CD14-positive monocyte (primary cell): Measurements from ENCODE around the gene CACNB2. TPM values are rescaled to one million over a fixed set of nuclear protein-coding genes. Genes with fewer than 3 reads are reported as not detected.

Source experiments
- DNase-seq, 3 donors: peaks; one replicate each; pipeline ENCODE4 v3.0.0-alpha.2; 2011 to 2022
- H2AFZ ChIP-seq: 2 replicates; pipeline ENCODE4 v1.6.0; 2012; ENCODE audit warnings: mild to moderate bottlenecking, low read depth, low read length, inconsistent platforms; ENCODE audit not compliant: insufficient read depth, poor library complexity, severe bottlenecking
- H3K27ac ChIP-seq, 2 donors: 1 replicate in 1 of 2; 2 replicates in 1 of 2; pipeline ENCODE4 v1.5.1; 2012 to 2013; ENCODE audit warnings: low read length in 2 of 2, control low read depth in 1 of 2, inconsistent platforms in 1 of 2, low read depth in 1 of 2, mild to moderate bottlenecking in 1 of 2
- H3K27me3 ChIP-seq, 2 donors: one replicate each; pipeline versions ENCODE4 v1.6.0 to v1.6.1; 2011 to 2013; ENCODE audit warnings: low read length in 2 of 2; ENCODE audit not compliant: control insufficient read depth in 2 of 2, insufficient read depth in 2 of 2
- H3K36me3 ChIP-seq, 2 donors: replicated peaks in 1 of 2; 1 replicate in 1 of 2; 2 replicates in 1 of 2; pipeline versions ENCODE4 v1.5.1 to v1.6.1; 2012 to 2013; ENCODE audit warnings: low read length in 2 of 2, control low read depth in 1 of 2, inconsistent platforms in 1 of 2, mild to moderate bottlenecking in 1 of 2; ENCODE audit not compliant: insufficient read depth in 2 of 2, control insufficient read depth in 1 of 2
- H3K4me1 ChIP-seq, 2 donors: 1 replicate in 1 of 2; 2 replicates in 1 of 2; pipeline versions ENCODE4 v1.5.1 to v1.6.1; 2012 to 2013; ENCODE audit warnings: low read length in 2 of 2, control low read depth in 1 of 2, inconsistent platforms in 1 of 2, mild to moderate bottlenecking in 1 of 2, moderate library complexity in 1 of 2; ENCODE audit not compliant: insufficient read depth in 2 of 2, control insufficient read depth in 1 of 2
- H3K4me2 ChIP-seq: replicated peaks from 2 replicates; pipeline ENCODE3; 2012; ENCODE audit warnings: low read length, moderate library complexity, mild to moderate bottlenecking; ENCODE audit not compliant: poor library complexity, severe bottlenecking; ENCODE audit errors: extremely low read depth
- H3K4me3 ChIP-seq, 3 experiments: fragments of 200-600 bp in 1 of 3; sonication (generic) in 1 of 3; replicated peaks in 1 of 3; 1 replicate in 2 of 3; 2 replicates in 1 of 3; pipeline ENCODE4 v1.5.1; 2011 to 2013; ENCODE audit warnings: low read length in 3 of 3, mild to moderate bottlenecking in 3 of 3, control low read depth in 2 of 3, low read depth in 2 of 3, inconsistent platforms in 1 of 3, moderate library complexity in 1 of 3
- H3K79me2 ChIP-seq: 2 replicates; pipeline ENCODE4 v1.6.0; 2012; ENCODE audit warnings: mild to moderate bottlenecking, control low read depth, inconsistent platforms, low read length, moderate library complexity; ENCODE audit not compliant: insufficient read depth
- H3K9ac ChIP-seq: 2 replicates; pipeline ENCODE4 v1.6.0; 2017; ENCODE audit warnings: low read length, mild to moderate bottlenecking; ENCODE audit not compliant: insufficient read depth, poor library complexity, severe bottlenecking
- H3K9me3 ChIP-seq, 2 donors: replicated peaks in 1 of 2; 1 replicate in 1 of 2; 2 replicates in 1 of 2; pipeline versions ENCODE4 v1.5.1 to v1.6.1; 2012 to 2013; ENCODE audit warnings: low read length in 2 of 2, control low read depth in 1 of 2; ENCODE audit not compliant: control insufficient read depth in 1 of 2, insufficient read depth in 1 of 2
- H4K20me1 ChIP-seq: 2 replicates; pipeline ENCODE4 v1.6.0; 2012; ENCODE audit warnings: mild to moderate bottlenecking, low read length, control low read depth, moderate library complexity; ENCODE audit not compliant: insufficient read depth
- H3K27ac Mint-ChIP-seq, 7 donors: one replicate each; pipeline ENCODE4 v1.8.0; 2020; ENCODE audit warnings: mild to moderate bottlenecking in 7 of 7, mixed read lengths in 7 of 7, moderate library complexity in 6 of 7, inconsistent platforms in 2 of 7
- H3K27me3 Mint-ChIP-seq, 3 donors: one replicate each; pipeline ENCODE4 v1.8.0; 2021 to 2022; ENCODE audit warnings: low read depth in 3 of 3, mild to moderate bottlenecking in 3 of 3, mixed read lengths in 3 of 3, moderate library complexity in 3 of 3, inconsistent platforms in 1 of 3
- H3K36me3 Mint-ChIP-seq, 2 donors: one replicate each; pipeline ENCODE4 v1.8.0; 2020; ENCODE audit warnings: mixed read lengths in 2 of 2, inconsistent platforms in 1 of 2, mild to moderate bottlenecking in 1 of 2
- H3K4me1 Mint-ChIP-seq: one replicate; pipeline ENCODE4 v1.8.0; 2020; ENCODE audit warnings: mild to moderate bottlenecking, mixed read lengths
- H3K4me3 Mint-ChIP-seq, 2 donors: one replicate each; pipeline ENCODE4 v1.8.0; 2020; ENCODE audit warnings: mild to moderate bottlenecking in 2 of 2, mixed read lengths in 2 of 2, moderate library complexity in 1 of 2
- H3K9me3 Mint-ChIP-seq, 7 donors: one replicate each; pipeline ENCODE4 v1.8.0; 2020 to 2022; ENCODE audit warnings: mixed read lengths in 7 of 7, mild to moderate bottlenecking in 6 of 7, moderate library complexity in 6 of 7, inconsistent platforms in 2 of 7
- CTCF ChIP-seq: fragments of 200-600 bp; IDR thresholded peaks from one replicate; pipeline ENCODE4 v1.8.0; 2022; ENCODE audit warnings: antibody characterized with exemption, mild to moderate bottlenecking
- WGBS: methylation state at CpG from one replicate; pipeline ENCODE4 v1.1.5; 2013; ENCODE audit warnings: missing lambda C conversion rate; ENCODE audit not compliant: insufficient coverage; 5-methylcytosine and 5-hydroxymethylcytosine counted together
- intact Hi-C, 2 donors: fragments of 100-400 bp; cut with micrococcal nuclease; formaldehyde crosslinking; loops; one replicate each; pipeline versions ENCODE4 v1.15.0 to v1.15.1; 2023
- polyA plus RNA-seq, 3 donors: library from polyadenylated mRNA; depleted of rRNA in 1 of 3; unstranded in 2 of 3; stranded (reverse) in 1 of 3; fragments of 300-500 nt in 2 of 3; fragments of >200 nt in 1 of 3; fragmentation: Illumina TruSeq in 2 of 3; gene quantifications; 1 replicate in 2 of 3; 2 replicates in 1 of 3; pipeline ENCODE4 v1.2.3, GENCODE V29; 2012 to 2021

Gene CACNB2
- polyA plus RNA-seq, 3 donors, result 0.05 TPM; not detected in 2

GRCh38 chr10:18238870-18239485 is 98.8 kb downstream of the CACNB2 start:
- H3K4me3 ChIP-seq, result no peak overlapping the region
- Mint-ChIP-seq H3K27ac (no peak overlapping the region), H3K9me3 (peaks cover 0 to 6% (median 1%) of the 10 kb centered on the region in 7 donors), H3K27me3 (peaks cover 4% of the 10 kb centered on the region in 3 donors), H3K36me3 (no peaks in the 10 kb centered on the region), H3K4me3 (no peak overlapping the region), H3K4me1 (peaks cover 10% of the 10 kb centered on the region)
- no peaks in the 10 kb centered on the region for H4K20me1 ChIP-seq
- H2AFZ ChIP-seq, result no peak overlapping the region
- no CpG with 5 or more reads among the region's 8 CpGs for WGBS
- no peak overlapping the region for H3K4me2 ChIP-seq
- H3K4me1 ChIP-seq, result peaks cover 0 to 8% of the 10 kb centered on the region in 2 donors
- no peaks in the 10 kb centered on the region for H3K36me3 ChIP-seq
- peak in 2 of 3 donors; percentile 25 to 30 for DNase-seq
- intact Hi-C loops, result no loop called here
- no peak overlapping the region for H3K27ac ChIP-seq
- no peak overlapping the region for H3K9ac ChIP-seq
- TF ChIP-seq CTCF, result peak; percentile 75
- H3K79me2 ChIP-seq, result no peaks in the 10 kb centered on the region
- no peaks in the 10 kb centered on the region for H3K9me3 ChIP-seq
- no peaks in the 10 kb centered on the region for H3K27me3 ChIP-seq

GRCh38 chr10:18240185-18240882 is 100.1 kb downstream of the CACNB2 start:
- H3K27ac Mint-ChIP-seq, result peak overlapping the region in 1 of 7 donors; percentile 32
- H2AFZ ChIP-seq, result no peak overlapping the region
- TF ChIP-seq CTCF, result no peak
- no peak overlapping the region for H3K4me3 Mint-ChIP-seq
- H3K9me3 Mint-ChIP-seq, result peaks cover 0 to 6% (median 1%) of the 10 kb centered on the region in 7 donors
- peak in 2 of 3 donors; percentile 7 to 8 for DNase-seq
- H3K4me1 ChIP-seq, result peaks cover 0 to 8% of the 10 kb centered on the region in 2 donors
- H3K4me1 Mint-ChIP-seq, result peaks cover 10% of the 10 kb centered on the region
- H3K4me3 ChIP-seq, result no peak overlapping the region
- no peaks in the 10 kb centered on the region for H3K79me2 ChIP-seq
- H4K20me1 ChIP-seq, result no peaks in the 10 kb centered on the region
- H3K9me3 ChIP-seq, result no peaks in the 10 kb centered on the region
- no peak overlapping the region for H3K4me2 ChIP-seq
- H3K36me3 Mint-ChIP-seq, result no peaks in the 10 kb centered on the region
- H3K27ac ChIP-seq, result no peak overlapping the region
- no peaks in the 10 kb centered on the region for H3K27me3 ChIP-seq
- no peak overlapping the region for H3K9ac ChIP-seq
- intact Hi-C loops, result no loop called here
- no peaks in the 10 kb centered on the region for H3K36me3 ChIP-seq
- 62% methylated on average over 9 of the region's 12 CpGs for WGBS
- peaks cover 3 to 4% (median 4%) of the 10 kb centered on the region in 3 donors for H3K27me3 Mint-ChIP-seq
